ENCODE results near the gene LRRC42.

LRRC42 gene

DNA sequence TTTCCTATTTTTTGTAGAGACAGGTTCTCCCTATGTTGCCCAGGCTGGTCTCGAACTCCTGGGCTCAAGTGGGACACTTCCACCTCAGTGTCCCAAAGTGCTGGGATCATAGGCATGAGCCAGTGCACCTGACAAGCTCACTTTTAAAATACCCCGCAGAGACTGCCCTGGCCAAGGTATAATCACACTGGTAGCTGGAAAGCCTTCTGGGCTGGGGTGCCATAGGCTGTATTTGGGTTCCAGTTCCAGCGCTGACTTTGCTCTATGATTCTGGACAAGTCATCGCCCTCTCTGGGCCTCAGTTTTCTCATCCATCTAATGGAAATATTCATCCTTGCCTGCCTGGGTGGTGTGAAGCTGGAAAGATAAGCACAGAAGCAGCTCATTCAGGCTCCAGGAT lies 61.5 kb downstream of the LRRC42 start:
- DNase-seq: no peak

DNA sequence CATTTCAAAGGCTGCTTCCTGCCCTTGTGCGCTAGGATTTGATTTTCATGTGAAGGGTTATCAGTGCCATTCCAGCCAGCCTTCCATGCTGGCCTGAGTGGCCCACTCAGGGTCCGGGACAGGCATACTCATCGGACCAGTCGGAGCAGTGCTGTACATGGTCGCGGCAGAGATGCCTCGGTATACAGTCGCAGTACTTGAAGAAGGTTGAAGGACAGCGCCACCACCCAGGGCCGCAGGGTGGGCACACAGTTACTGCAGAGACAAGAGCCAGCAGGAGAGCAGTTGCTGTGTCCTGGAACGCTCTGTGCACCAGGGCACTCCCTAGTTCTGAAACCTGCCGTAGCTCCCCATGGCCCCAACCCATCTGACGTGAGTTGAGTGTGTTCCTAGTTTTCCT lies 62.7 kb downstream of the LRRC42 start:
- DNase-seq: no peak

DNA sequence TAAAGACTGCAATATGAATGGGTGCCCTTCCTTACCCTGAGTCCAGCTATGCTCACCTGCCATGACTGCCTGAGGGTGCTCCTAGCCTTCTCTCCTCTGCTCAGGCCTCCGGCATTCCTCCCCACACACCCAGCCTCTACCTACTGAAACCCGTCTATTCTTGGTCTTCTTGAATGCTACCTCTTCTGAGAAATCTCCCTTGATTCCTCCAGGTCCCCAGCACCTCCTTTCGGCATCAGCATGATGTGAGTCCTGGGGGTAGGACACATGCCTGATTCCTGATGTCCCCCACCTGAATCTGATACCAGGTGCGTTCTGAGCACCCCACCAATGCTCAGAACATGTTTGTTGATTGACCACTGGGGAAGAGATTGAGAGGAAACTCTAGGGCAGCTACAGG lies 63.3 kb downstream of the LRRC42 start:
- no peak for DNase-seq

DNA sequence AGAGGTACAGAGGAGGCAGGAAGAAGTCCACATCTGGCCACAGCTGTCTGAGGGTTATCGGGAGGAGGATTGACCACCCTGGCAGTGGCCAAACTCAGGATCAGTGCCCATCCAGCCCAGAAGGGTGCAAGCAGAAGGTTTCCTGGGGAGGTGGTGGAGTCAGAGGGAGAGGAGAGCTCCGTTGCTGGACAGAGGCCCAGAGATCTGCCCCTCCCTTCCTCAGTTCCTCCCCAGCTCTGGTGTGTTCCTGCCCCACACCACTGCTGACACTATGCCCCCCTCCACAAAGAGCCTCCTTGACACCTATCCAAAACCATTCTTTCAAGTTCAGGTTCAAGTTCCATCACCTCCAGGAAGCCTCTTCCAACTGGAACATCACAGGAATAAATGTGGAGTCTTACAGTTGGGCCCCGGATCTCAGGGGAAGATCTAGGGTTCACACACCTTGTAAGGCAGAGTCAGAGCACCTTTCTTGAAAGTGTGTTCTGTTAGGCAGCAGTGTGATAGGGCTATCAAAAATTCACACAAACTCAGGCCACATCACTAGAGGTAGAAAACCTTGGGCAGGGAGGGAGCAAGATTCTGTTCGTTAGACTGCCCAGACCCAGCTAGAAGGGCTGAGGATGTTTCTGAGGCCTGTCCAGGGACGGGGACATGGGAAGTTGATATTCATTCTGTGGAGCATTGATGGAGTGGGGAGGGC lies 64.4 kb downstream of the LRRC42 start:
- no peak for DNase-seq

DNA sequence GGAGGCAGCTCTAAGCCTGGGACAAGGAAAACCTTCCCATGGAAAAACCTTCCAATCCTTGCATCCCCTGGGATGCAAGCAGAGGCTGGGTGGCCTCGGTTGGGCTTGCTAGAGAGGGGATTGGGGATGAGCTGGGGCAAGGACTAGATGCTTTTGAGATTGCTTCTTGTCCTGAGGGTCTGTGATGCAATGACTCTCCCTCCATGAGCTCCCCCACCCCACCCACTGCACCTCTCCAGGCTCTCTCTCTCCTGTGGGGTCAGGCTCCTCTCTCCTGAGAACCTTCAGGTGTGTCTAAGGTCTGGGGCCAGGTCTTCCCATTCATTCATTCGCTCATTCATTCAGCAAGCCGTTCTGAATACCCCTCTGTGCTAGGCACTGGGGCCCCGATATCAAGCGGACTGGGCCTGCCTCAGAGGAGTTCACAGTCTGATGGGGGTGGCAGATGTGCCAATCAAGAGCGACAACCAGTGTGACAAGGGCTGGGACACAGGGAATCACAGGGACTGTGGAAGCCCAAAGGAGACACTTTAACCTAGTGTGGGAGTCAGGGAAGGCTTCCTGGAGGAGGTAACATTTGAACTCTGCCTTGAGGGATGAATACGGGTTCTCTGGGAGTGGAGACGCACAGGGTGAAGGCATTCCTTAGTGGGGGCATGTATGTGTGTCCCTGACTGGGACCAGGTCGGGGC lies 65.3 kb downstream of the LRRC42 start:
- no peak for DNase-seq

DNA sequence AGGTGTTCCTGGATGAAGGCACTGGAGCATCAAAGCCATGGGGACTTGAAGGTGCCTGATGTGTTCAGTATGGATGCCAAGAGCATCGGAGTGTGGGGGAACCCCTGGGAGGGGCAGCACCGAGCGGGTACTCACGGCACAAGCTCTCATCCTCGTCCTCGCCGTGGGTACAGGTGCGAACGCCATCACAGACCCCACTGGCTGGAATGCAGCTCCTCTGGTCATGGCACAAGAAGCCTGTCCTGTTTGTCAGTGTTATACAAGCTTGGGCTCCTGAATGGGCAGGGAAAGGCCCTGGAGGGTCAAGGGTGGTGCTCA lies 65.8 kb downstream of the LRRC42 start:
- no peak for DNase-seq

DNA sequence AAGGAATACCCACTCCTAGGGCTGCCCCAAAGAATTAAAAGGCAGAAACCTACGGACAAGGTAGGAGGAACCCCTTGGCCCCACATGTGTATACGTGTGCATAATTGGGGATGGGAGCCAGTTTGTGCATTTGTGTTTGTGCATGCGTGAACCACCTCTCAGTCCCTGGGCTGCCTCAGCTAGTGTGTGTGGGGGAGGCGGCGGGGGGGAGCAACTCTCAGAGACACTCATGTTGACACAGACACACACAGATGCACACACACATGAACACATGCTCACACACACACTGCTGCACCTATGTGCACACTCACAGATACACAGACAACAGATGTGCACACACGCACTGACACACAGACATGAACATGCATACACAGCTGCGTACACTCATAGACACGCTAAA lies 66.7 kb downstream of the LRRC42 start:
- no peak for DNase-seq

DNA sequence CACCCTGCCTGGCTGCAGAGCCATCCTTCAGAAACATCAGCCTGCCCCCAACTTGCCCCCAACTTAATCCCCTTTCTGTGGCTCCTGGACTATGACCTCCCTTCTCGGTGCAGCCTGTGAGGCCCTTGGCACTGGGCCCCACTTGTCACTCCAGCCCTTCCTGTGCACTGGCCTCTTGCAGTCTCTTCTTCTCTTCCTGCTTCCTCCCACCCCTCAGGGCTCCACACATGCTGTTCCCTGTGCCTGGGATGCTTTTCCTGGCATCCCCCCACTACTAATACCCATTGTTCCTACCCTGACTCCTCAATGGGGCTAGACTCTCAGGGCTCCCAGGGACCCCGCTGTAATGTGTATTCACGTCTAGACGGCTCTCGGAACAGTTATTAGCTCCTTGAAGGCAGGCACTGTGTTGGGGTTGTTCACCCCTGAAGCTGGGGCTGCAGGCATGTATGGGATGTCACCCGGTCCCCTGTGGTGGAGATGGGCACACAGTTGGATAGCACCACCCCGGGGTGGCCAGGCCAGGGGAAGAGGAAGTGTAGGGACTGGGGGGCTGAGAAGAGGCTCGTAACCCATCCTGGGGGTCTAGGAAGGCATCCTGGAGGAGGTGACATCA lies 67.4 kb downstream of the LRRC42 start:
- no peak for DNase-seq

DNA sequence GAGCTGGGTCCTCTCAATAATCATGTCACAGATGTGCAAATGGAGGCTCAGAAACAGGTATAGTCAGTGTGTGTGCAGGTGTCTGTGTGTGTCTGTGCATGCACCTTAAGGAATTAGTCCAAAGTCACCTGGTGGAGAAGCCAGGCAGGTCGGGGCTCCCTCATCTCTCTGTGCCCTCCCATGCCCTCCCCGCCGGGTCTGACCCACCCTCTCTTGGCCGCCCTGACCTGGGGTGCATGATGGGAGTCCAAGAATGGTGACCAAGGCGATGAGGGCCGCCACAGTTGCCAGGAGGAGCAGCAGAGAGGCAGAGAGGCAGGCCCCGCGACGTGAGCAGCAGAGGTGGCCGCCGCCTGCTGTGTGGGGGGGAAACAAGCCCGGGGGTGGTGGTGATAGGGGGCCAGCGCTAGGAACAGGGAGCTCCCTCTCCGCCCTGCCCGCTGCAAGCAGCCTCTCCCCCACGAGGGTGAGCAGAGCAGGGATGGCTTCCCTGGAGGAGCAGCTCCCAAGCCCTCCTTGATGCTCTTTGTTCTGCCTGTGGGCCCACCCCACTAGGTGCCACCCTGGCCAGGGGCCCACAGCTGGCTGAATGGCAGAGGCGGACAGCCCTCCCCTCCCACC lies 68.0 kb downstream of the LRRC42 start:
- no peak for DNase-seq

DNA sequence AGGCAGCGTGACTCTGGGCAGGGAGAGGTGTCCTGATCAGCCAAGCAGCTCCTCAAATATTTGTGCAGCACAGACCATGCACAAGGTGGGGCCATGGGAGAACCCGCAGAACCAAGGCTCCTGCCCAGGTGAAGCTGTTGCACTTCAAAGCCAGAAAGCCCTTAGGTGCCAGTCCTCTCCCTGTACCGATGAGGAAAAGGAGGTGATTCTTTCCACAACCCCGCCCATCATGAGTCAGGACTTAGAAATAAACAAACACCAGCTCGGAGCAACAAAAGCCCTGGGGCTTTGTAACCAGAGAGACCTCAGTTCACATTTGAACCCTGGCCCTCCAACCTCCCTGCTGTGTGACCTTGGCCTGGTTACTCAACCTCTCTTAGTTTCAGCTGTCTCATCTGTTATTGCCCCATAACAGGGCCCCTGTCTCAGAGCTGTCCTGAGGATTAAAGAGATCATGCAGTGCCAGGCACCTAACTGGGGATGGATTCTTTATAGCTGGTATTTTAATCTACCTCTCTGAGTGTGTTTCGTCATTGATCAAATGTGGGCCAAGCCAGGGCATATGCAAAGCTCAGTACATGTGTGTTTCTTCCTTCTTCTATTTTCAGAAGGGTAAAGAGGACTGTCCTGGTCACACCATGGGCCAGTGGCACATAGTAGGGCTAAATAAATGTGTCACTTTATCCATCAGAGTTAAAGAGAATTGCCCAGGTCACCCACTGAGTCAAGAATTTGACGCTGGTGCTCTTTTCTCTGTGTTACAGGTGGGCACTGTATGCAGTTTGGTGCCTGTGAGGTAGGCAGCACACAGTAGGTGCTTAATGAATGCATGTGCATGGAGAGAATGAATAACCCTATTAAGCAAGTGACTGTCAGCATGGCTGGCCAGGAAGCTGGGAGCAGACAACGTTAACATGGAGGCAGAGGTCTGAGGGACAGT lies 70.5 kb downstream of the LRRC42 start:
- DNase-seq: no peak
